ENCODE data around the gene ZCCHC7. TPM values are rescaled to one million over a fixed set of nuclear protein-coding genes. Genes with fewer than 3 reads are reported as not detected.

Gene ZCCHC7
- total RNA-seq, 1 donor from 2014 or later, result 20.9 TPM

GRCh38 chr9:37236822-37237221 is 116.4 kb downstream of the ZCCHC7 start:
- no peaks in the 10 kb centered on the region for H3K4me1 ChIP-seq
- no peak for ATAC-seq
- intact Hi-C loops (cut with DNase I), result no loop called here
- no peaks in the 10 kb centered on the region for H3K36me3 ChIP-seq
- DNase-seq, result no peak
- no peaks in the 10 kb centered on the region for H3K9me3 ChIP-seq
- no peak for TF ChIP-seq CTCF (IDR thresholded peaks at IDR 0.05)
- no peak overlapping the region for H3K4me3 ChIP-seq
- H3K27ac ChIP-seq, result no peak overlapping the region
- H3K27me3 ChIP-seq, result no peaks in the 10 kb centered on the region

- Histone ChIP-seq H3K9me3 (no peaks in the 10 kb centered on the region), H3K4me1 (no peaks in the 10 kb centered on the region), H3K27ac (no peak overlapping the region), H3K4me3 (no peak overlapping the region), H3K27me3 (no peaks in the 10 kb centered on the region), H3K36me3 (no peaks in the 10 kb centered on the region)
- intact Hi-C loops (cut with DNase I), result no loop called here
- ATAC-seq (no peak), DNase-seq (no peak)
- no peak for TF ChIP-seq CTCF (IDR thresholded peaks at IDR 0.05)
These were observed 117.7 kb downstream of the ZCCHC7 start for GRCh38 chr9:37238122-37238521.

GRCh38 chr9:37239224-37239859 is 119.0 kb downstream of the ZCCHC7 start:
- no peak for TF ChIP-seq CTCF (IDR thresholded peaks at IDR 0.05)
- H3K27ac ChIP-seq, result no peak overlapping the region
- no peak overlapping the region for H3K4me3 ChIP-seq
- H3K36me3 ChIP-seq, result no peaks in the 10 kb centered on the region
- H3K4me1 ChIP-seq, result no peaks in the 10 kb centered on the region
- intact Hi-C loops (cut with DNase I), result no loop called here
- DNase-seq (no peak), ATAC-seq (no peak)
- no peaks in the 10 kb centered on the region for H3K27me3 ChIP-seq
- H3K9me3 ChIP-seq, result no peaks in the 10 kb centered on the region

GRCh38 chr9:37239921-37240320 is 119.5 kb downstream of the ZCCHC7 start:
- ATAC-seq, result no peak
- intact Hi-C loops (cut with DNase I), result no loop called here

GRCh38 chr9:37241340-37241739 is 121.0 kb downstream of the ZCCHC7 start:
- Histone ChIP-seq H3K27me3 (no peaks in the 10 kb centered on the region), H3K4me3 (no peak overlapping the region), H3K27ac (no peak overlapping the region), H3K9me3 (no peaks in the 10 kb centered on the region), H3K36me3 (no peaks in the 10 kb centered on the region), H3K4me1 (no peaks in the 10 kb centered on the region)
- DNase-seq (no peak), ATAC-seq (no peak)
- intact Hi-C loops (cut with DNase I), result no loop called here
- no peak for TF ChIP-seq CTCF (IDR thresholded peaks at IDR 0.05)

More at GRCh38 chr9:37239921-37240320, 119.5 kb downstream of the ZCCHC7 start:
- TF ChIP-seq CTCF (IDR thresholded peaks at IDR 0.05), result no peak
- Histone ChIP-seq H3K9me3 (no peaks in the 10 kb centered on the region), H3K27me3 (no peaks in the 10 kb centered on the region), H3K36me3 (no peaks in the 10 kb centered on the region), H3K4me3 (no peak overlapping the region), H3K27ac (no peak overlapping the region), H3K4me1 (no peaks in the 10 kb centered on the region)
- no peak for DNase-seq

GRCh38 chr9:37242089-37242488 is 121.7 kb downstream of the ZCCHC7 start:
- no peak overlapping the region for H3K27ac ChIP-seq
- DNase-seq, result no peak
- H3K9me3 ChIP-seq, result no peaks in the 10 kb centered on the region
- no peaks in the 10 kb centered on the region for H3K4me1 ChIP-seq
- H3K36me3 ChIP-seq, result no peaks in the 10 kb centered on the region
- no peak for ATAC-seq
- intact Hi-C loops (cut with DNase I), result no loop called here
- TF ChIP-seq CTCF (IDR thresholded peaks at IDR 0.05), result no peak
- no peaks in the 10 kb centered on the region for H3K27me3 ChIP-seq
- H3K4me3 ChIP-seq, result no peak overlapping the region
